ENCODE data around the gene HNRNPLL. TPM values are rescaled to one million over a fixed set of nuclear protein-coding genes. Genes with fewer than 3 reads are reported as not detected.
A peak's percentile ranks its signal among the peaks of the same experiment; 100 is the strongest.

Gene HNRNPLL
- 69.3 TPM in 2 replicates for total RNA-seq (2021; fragmentation: NEBNext Ultra II Directional; extraction: Animal tissue kit (Norgen Biotek cat#: 25700))
- 11.1 and 18.6 TPM in 2 replicates for polyA plus RNA-seq (2011; rRNA removed)
- 23.1 TPM for polyA plus RNA-seq (2011; cell fraction: cytosol; rRNA removed)
- 16.1 TPM for polyA plus RNA-seq (2011; cell fraction: nucleus; rRNA removed)
- polyA plus RNA-seq (2012, experiment 1 of 2) = 31.0 to 61.2 TPM (median 34.3 TPM) in 4 replicates
- 5.6 TPM for polyA plus RNA-seq (2012, experiment 2 of 2)
- 26.9 TPM for polyA plus RNA-seq (2013, experiment 1 of 2)
- 27.9 TPM for polyA plus RNA-seq (2013, experiment 2 of 2)
- 34.2 and 57.9 TPM in 2 replicates for polyA minus RNA-seq (2011; rRNA and poly(A)+ RNA removed)
- polyA minus RNA-seq (2011; cell fraction: cytosol; rRNA and poly(A)+ RNA removed) = 27.4 TPM
- polyA minus RNA-seq (2011; cell fraction: nucleus; rRNA and poly(A)+ RNA removed) = 93.9 TPM
- long read RNA-seq, experiment 1, partial matches to known transcripts = 15 of 68 reads
- long read RNA-seq, experiment 1, other reads (novel, unspliced or antisense) = 52 of 68 reads
- long read RNA-seq, experiment 2, partial matches to known transcripts = 3 of 7 reads
- long read RNA-seq, experiment 2, other reads (novel, unspliced or antisense) = 2 of 7 reads

DNA sequence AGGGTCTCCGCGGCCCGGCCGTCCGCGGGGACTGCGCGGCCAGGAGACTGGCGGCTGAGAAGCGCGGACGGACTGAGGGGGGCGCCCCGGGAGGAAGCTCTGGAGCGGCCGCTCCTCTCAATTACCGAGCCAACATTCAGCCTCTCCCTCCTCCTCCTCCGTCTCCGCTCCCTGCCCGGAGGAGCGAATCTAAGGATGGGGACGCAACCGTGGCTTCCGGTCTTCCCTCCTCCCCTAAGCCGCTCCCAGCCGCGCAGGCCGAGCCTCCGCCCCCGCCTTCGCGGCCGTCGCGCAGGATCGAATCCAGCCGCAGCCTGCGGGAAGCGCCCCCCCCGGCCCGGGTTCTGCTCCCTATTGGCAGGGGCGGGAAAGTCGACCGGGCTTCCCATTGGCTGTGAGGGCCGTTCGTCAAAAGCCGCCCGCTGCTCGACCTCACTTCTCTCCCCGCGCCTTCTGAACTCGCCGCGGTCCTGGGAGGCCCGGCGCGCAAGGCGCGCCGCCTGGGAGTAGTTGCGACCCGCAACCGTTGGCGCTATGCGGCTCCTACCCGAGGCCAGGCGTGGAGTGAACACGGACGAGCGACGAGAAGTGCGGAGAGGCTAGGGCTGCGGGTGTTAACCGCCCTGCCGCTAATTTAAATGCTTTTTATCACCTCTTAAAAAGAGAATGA lies at the start of gene HNRNPLL:
HNRNPLL (minus strand) TSS at position 197 of the 670 bp plus-strand sequence. CDS start 302 bp downstream, outside the sequence.
- whole genome bisulfite sequencing, 2 experiments (ENCODE audit: extremely low coverage in 1 of 2, insufficient coverage in 1 of 2, insufficient read length in 1 of 2, insufficient replicate concordance in 2 of 2, low coverage in 1 of 2, low lambda C conversion rate in 2 of 2, missing lambda C conversion rate in 1 of 2) = 1% methylated on average over 42 of the region's 75 CpGs; no CpG with 5 or more reads in 1 of the 2 experiments
- no peak within 1 kb of the TSS for H3K4ac ChIP-seq (replicated peaks; ENCODE audit: insufficient read length, low read depth, low read length)
- H3K4me1 ChIP-seq (replicated peaks in 1 of 4; ENCODE audit: control insufficient read depth in 3 of 4, insufficient read depth in 4 of 4, low read length in 3 of 4) = peaks cover 0 to 9% (median 3%) of the 10 kb centered on the region in 4 experiments; a peak in 3 of 7 replicates
- peak within 1 kb of the TSS; percentile 77 to 81 for H3K4me2 ChIP-seq (ENCODE audit: insufficient read depth in 1 of 2, low read depth in 2 of 2, low read length in 2 of 2)
- H4K91ac ChIP-seq (replicated peaks; ENCODE audit: insufficient read length, low read length) = peak within 1 kb of the TSS; percentile 97
- peak within 1 kb of the TSS; percentile 96 for H3K18ac ChIP-seq (ENCODE audit: extremely low read depth, low read length)
- H2BK120ac ChIP-seq (replicated peaks; ENCODE audit: low read depth, low read length) = no peak within 1 kb of the TSS
- peaks cover 3 to 20% of the 10 kb centered on the region in 2 experiments for H4K20me1 ChIP-seq (replicated peaks in 1 of 2; ENCODE audit: control insufficient read depth in 1 of 2, insufficient read depth in 2 of 2, low read length in 2 of 2)
- no peak within 1 kb of the TSS for H2BK20ac ChIP-seq (ENCODE audit: low read length)
- H3K36me3 ChIP-seq (ENCODE audit: control insufficient read depth in 2 of 4, insufficient read depth in 4 of 4, low read length in 3 of 4) = no peaks in the 10 kb centered on the region
- H3K14ac ChIP-seq (ENCODE audit: insufficient read length) = no peak within 1 kb of the TSS
- H3K4me3 ChIP-seq (ENCODE audit: extremely low read depth in 1 of 4, insufficient read depth in 2 of 4, low read depth in 3 of 4, low read length in 4 of 4) = peak within 1 kb of the TSS; percentile 80 to 94 (median 84)
- H2AK5ac ChIP-seq (ENCODE audit: low read depth, low read length) = no peak within 1 kb of the TSS
- no peaks in the 10 kb centered on the region for H3K79me1 ChIP-seq (ENCODE audit: low read depth, low read length)
- peaks cover 17 to 40% of the 10 kb centered on the region in 2 experiments for H3K79me2 ChIP-seq (ENCODE audit: control insufficient read depth in 1 of 2, insufficient read depth in 2 of 2, low read length in 2 of 2)
- no peak within 1 kb of the TSS for H3K23ac ChIP-seq (ENCODE audit: insufficient read length)
- DNase-seq (ENCODE audit: low read depth in 1 of 2, low spot score in 2 of 2) (peak; percentile 92 to 99), FAIRE-seq (no peak)
- H2AFZ ChIP-seq (ENCODE audit: low read length) = peak within 1 kb of the TSS; percentile 60
- H4K8ac ChIP-seq (ENCODE audit: extremely low read depth, insufficient read depth, low read length) = peak within 1 kb of the TSS; percentile 96
- H3K9ac ChIP-seq (replicated peaks in 1 of 4; ENCODE audit: extremely low read depth in 1 of 4, low read depth in 3 of 4, low read length in 3 of 4) = peak within 1 kb of the TSS; percentile 82 to 93 (median 84)
- peak within 1 kb of the TSS; percentile 73 for H2BK5ac ChIP-seq (ENCODE audit: low read depth, low read length)
- peak within 1 kb of the TSS; percentile 69 for H4K5ac ChIP-seq (ENCODE audit: insufficient read length, low read depth, low read length)
- peak within 1 kb of the TSS; percentile 92 for H3K56ac ChIP-seq (replicated peaks; ENCODE audit: insufficient read length, low read depth, low read length)
- H2BK15ac ChIP-seq (ENCODE audit: low read length) = no peak within 1 kb of the TSS
- H3K27me3 ChIP-seq (replicated peaks in 1 of 4; ENCODE audit: control insufficient read depth in 3 of 4, extremely low read depth in 1 of 4, insufficient read depth in 3 of 4, low read length in 3 of 4) = no peaks in the 10 kb centered on the region
- 0 out of 2 replicates have a peak within 1 kb of the TSS, but pooled peaks have one; percentile 22 for H2BK12ac ChIP-seq (ENCODE audit: low read depth, low read length)
- peak within 1 kb of the TSS; percentile 91 for H3K27ac ChIP-seq (ENCODE audit: low read depth, low read length)
- H3K9me3 ChIP-seq (ENCODE audit: insufficient read depth in 2 of 2, low read depth in 1 of 2, low read length in 1 of 2) = no peaks in the 10 kb centered on the region
- peaks cover 4% of the 10 kb centered on the region; the same call in 1 of the 2 replicates for H3K23me2 ChIP-seq (ENCODE audit: low read depth, low read length)
- CTCF ChIA-PET (ENCODE audit: partially characterized antibody) = interaction anchor here (1.0 to 14.3 kb wide), 17 partner anchors 8 to 138 kb away, joined by 3 to 119 read pairs (median 5); partner anchors contain the start of gene GALM
- POLR2A ChIA-PET (ENCODE audit: partially characterized antibody) = interaction anchor here (0.5 to 21.1 kb wide), 20 partner anchors 10 to 330 kb away, joined by 3 to 334 read pairs (median 4); partner anchors contain the start of genes GALM and SRSF7
- TF ChIP-seq E2F6 (IDR thresholded peaks at IDR 0.05) (0 out of 2 replicates have a peak, but pooled peaks have one; percentile 9), RFX5 (IDR thresholded peaks at IDR 0.05; ENCODE audit: borderline replicate concordance, low read depth, low read length) (no peak), ASH2L (IDR thresholded peaks at IDR 0.05; ENCODE audit: low read length) (no peak), TCF12 (IDR thresholded peaks at IDR 0.05; ENCODE audit: low read depth, low read length) (no peak), RBBP5 (IDR thresholded peaks at IDR 0.05; ENCODE audit: borderline replicate concordance, low read depth, low read length) (peak; percentile 90; the same call in 1 of the 2 replicates), CREB1 (IDR thresholded peaks at IDR 0.05) (peak; percentile 47), CBX5 (IDR thresholded peaks at IDR 0.05; ENCODE audit: low read depth, low read length) (no peak), KDM1A (IDR thresholded peaks at IDR 0.05; ENCODE audit: borderline replicate concordance, low read length) (no peak)

All from H1 (cell line).